VCaP (cell line): ENCODE measurements around the gene ROR1.
"Not testable (repeated sequence)": the region's sequence is repeated elsewhere in the genome, so short reads cannot be mapped to it uniquely, and the experiment has no call there.

Source experiments
- H3K27ac ChIP-seq: fragments of 450-650 bp; 2 replicates; pipeline ENCODE4 v1.5.1; 2017
- TF ChIP-seq, protein P1 (sequence below): fragments of 450-650 bp; conservative IDR thresholded peaks from 2 replicates; pipeline ENCODE4 v1.5.1; 2017; ENCODE audit warnings: mild to moderate bottlenecking, moderate library complexity

The ROR1 gene

DNA sequence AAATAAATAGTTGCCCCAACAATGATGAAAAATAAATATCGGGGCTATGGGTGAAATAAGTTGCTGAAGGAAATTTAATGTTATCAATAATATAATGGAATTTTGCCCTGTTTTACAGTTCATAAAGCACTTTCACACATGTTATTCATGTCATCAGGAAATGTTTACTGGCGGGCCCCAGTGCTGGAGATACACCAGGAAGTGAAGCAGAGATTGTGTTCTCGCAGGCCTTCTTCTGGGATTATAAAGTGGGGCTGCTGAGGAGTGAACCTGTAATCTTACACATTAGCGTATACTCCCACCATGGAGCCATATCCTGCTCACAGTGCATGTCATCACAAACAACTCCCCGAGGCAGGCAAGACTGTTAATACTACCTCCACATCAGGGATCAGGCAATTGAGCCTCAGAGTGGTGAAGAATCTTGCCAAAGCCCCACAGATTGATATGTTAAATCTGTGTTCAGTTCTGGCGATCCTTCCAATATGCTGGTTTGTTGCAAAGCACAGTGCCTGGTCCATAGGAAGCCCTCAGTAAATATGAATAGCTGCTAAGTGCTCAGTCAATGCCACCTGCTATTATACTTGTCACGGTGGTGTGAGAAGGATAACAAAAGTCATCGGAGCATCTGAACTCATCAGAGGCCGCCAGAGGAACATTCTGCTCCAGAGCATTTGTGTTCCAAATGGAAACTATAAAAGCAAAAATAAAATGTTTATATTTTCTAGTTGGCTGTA, 325.2 kb downstream of the ROR1 start:
- TF ChIP-seq, protein P1, sequence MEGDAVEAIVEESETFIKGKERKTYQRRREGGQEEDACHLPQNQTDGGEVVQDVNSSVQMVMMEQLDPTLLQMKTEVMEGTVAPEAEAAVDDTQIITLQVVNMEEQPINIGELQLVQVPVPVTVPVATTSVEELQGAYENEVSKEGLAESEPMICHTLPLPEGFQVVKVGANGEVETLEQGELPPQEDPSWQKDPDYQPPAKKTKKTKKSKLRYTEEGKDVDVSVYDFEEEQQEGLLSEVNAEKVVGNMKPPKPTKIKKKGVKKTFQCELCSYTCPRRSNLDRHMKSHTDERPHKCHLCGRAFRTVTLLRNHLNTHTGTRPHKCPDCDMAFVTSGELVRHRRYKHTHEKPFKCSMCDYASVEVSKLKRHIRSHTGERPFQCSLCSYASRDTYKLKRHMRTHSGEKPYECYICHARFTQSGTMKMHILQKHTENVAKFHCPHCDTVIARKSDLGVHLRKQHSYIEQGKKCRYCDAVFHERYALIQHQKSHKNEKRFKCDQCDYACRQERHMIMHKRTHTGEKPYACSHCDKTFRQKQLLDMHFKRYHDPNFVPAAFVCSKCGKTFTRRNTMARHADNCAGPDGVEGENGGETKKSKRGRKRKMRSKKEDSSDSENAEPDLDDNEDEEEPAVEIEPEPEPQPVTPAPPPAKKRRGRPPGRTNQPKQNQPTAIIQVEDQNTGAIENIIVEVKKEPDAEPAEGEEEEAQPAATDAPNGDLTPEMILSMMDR, result no peak
- H3K27ac ChIP-seq, result no peak overlapping the region

DNA sequence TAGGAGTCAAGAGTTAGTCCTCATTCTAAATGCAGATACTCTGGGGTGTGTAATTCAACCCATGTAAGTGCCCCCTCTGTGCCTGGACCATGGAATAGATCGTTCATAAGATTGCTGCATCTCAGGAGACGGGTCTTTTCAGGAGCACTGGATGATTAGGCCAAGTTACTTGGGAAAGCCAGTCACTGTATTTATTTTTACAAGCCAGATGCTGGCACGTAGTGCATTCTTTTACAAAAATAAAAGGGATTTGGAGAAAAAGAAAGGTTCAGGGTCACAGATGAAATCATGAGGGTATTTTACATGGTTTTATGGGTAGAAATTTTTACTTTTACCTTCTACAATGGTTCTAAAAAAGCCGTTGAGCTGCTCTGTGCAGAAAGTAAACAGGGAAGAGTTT, 327.0 kb downstream of the ROR1 start:
- TF ChIP-seq, protein P1, result no peak
- H3K27ac ChIP-seq, result no peak overlapping the region

DNA sequence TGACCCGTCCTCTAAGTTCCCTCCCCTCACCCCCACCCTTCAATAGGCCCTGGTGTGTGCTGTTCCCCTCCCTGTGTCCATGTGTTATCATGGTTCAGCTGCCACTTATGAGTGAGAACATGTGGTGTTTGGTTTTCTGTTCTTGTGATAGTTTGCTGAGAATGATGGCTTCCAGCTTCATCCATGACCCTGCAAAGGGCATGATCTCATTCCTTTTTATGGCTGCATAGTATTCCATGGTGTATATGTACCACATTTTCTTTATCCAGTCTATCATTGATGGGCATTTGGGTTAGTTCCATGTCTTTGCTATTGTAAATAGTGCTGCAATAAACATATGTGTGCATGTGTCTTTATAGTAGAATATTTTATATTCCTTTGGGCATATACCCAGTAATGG, 330.8 kb downstream of the ROR1 start:
- not testable (repeated sequence) for H3K27ac ChIP-seq

DNA sequence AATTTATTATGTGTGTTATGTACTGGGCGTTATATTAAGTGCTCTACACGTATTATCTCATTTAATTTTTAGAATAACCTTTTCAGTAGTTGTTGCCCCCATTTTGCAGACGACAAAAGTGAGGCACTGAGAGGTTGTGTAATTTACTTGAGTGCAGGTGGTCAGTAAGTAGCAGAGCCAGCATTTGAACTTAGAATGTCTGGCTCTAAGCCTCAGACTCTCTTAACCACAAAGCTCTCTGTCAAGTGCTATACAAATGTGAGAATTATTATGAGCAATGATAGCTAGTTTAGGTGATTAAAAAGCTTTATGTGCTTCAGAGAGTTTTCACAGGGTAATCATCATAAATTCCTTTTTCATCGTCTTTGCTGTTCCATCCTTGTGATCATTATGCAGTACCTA, 333.3 kb downstream of the ROR1 start:
- H3K27ac ChIP-seq, result no peak overlapping the region
- TF ChIP-seq, protein P1, result no peak

DNA sequence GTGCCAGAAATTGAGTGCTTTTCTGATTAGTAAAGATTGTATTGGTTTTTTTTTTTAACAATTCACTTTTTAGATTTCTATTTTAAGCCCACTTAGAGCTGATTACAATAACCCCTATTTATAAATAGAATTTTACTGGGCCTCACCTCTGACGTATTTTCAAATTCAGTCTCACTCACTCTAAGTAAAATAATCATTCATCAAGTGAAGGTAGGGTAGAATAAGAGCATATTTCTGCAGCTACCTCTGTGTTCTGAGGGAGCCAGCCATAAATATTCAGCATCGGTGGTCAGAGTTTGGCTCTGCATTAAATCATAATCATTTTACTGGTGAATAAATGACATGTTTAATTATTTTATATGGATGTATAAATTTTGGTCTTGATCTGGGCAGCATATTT, 333.8 kb downstream of the ROR1 start:
- TF ChIP-seq, protein P1, result no peak
- no peak overlapping the region for H3K27ac ChIP-seq

DNA sequence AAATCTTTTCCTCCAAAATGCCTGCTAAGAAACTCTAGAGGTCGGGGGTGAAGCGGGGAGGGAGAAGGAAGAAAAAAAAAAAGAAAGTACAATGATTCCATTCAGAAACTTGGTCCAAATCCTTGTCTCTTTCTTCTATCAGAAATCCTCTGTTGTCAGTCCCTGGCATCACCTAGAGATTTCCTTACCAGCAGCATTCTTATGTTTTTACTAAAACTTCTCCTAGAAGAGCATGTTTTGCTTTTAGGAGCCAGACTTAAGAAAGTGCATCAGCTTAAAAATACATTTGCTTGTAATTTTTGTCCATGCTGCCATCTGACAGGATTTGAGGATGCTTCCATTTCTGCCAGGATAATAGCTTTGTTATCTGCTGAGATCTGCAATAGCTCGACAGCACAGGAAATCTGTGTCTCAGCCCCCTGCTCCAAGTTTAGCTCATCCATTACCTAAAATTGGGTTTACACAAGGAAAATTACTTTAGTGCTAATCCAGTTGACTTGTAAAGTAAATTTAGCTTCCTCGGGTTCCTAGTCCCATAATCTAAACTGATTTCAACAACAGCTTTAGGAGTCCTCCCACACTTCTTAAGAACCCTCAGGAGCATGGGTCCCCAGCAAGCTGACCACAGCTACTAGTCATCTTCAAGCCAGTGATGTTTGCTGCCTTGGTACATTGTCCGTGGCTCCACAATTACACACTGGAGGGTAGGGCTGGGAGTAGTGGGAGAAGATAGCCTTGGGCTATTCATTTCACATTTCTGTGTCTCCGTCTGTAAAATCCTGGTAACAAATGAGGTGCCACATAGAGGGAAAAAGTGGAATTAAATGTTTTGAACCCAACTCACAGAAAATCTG, 337.3 kb downstream of the ROR1 start:
- H3K27ac ChIP-seq, result no peak overlapping the region

DNA sequence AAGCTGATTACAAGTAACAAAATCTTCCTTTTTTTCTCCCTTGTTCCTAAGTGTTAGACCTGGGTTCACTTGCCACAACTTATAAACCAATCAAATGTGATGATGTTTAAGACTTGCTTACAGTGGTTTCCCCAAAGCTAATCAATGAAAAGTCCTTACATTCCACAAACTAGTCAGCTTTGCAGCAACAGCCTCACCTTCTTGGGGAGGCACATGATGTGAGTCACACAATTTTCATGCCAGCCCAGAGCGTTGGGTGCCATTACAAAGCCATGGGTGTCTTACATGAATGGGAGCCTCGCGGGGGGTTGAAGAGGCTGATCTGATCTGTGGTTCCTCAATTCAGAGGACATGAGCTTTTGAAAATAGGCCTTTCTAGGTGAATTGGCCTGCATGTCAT, 338.0 kb downstream of the ROR1 start:
- TF ChIP-seq, protein P1, result no peak
- H3K27ac ChIP-seq, result no peak overlapping the region

More for the DNA sequence above, 337.3 kb downstream of the ROR1 start:
- TF ChIP-seq, protein P1, result no peak

DNA sequence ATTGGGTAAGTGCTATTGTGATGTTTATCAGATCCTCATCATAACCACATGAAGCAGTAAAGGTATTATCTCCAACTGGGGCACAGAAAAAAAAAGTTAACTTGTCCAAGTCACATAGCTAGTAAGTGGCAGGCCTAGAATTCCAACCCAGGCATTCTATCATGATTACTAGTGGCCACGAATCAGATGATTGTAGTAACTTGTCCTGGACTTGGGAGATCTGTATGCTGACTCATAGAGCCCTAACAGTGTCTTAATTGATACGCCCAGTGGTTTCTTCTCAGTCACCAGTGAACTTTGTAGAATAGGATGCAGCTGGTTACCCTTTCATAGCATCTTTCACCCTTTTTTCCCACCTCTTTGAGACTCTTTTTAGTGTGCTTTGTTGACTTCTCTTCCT, 338.5 kb downstream of the ROR1 start:
- no peak overlapping the region for H3K27ac ChIP-seq
- TF ChIP-seq, protein P1, result no peak
